Hepatocyte (in vitro differentiated cells): Measurements from ENCODE around the gene SLC9C2. TPM values are rescaled to one million over a fixed set of nuclear protein-coding genes. Genes with fewer than 3 reads are reported as not detected.

Experiments
- DNase-seq: peaks from one replicate; pipeline ENCODE4 v3.0.0-alpha.2; 2016; ENCODE audit warnings: low spot score
- H2AFZ ChIP-seq: fragments of 200-600 bp; sonication (generic); 2 replicates; pipeline ENCODE4 v1.6.0; 2016; ENCODE audit warnings: antibody characterized with exemption, mild to moderate bottlenecking
- H3K27ac ChIP-seq: fragments of 200-600 bp; sonication (generic); 2 replicates; pipeline ENCODE4 v1.5.1; 2016; ENCODE audit warnings: mild to moderate bottlenecking
- H3K27me3 ChIP-seq: fragments of 200-600 bp; sonication (generic); 2 replicates; pipeline ENCODE4 v1.6.1; 2016
- H3K36me3 ChIP-seq: fragments of 200-600 bp; sonication (generic); replicated peaks from 2 replicates; pipeline ENCODE4 v1.5.1; 2016; ENCODE audit warnings: low read depth; ENCODE audit not compliant: insufficient read depth
- H3K4me1 ChIP-seq: fragments of 200-600 bp; sonication (generic); 2 replicates; pipeline ENCODE4 v1.5.1; 2016; ENCODE audit warnings: mild to moderate bottlenecking, moderate library complexity; ENCODE audit not compliant: insufficient read depth
- H3K4me2 ChIP-seq: fragments of 200-600 bp; sonication (generic); 2 replicates; pipeline ENCODE4 v1.6.0; 2016
- H3K4me3 ChIP-seq: fragments of 200-600 bp; sonication (generic); 2 replicates; pipeline ENCODE4 v1.5.1; 2016; ENCODE audit warnings: mild to moderate bottlenecking
- H3K79me2 ChIP-seq: fragments of 200-600 bp; sonication (generic); 2 replicates; pipeline ENCODE4 v1.6.0; 2017; ENCODE audit warnings: mild to moderate bottlenecking
- H3K9me2 ChIP-seq: fragments of 200-600 bp; sonication (generic); replicated peaks from 2 replicates; pipeline ENCODE4 v1.6.0; 2017; ENCODE audit warnings: mild to moderate bottlenecking; ENCODE audit not compliant: insufficient read depth
- H3K9me3 ChIP-seq: fragments of 200-600 bp; sonication (generic); 2 replicates; pipeline ENCODE4 v1.5.1; 2016; ENCODE audit warnings: low read depth, mild to moderate bottlenecking
- H4K20me1 ChIP-seq: fragments of 200-600 bp; sonication (generic); 2 replicates; pipeline ENCODE4 v1.6.0; 2016; ENCODE audit warnings: mild to moderate bottlenecking; ENCODE audit not compliant: insufficient read depth, poor library complexity, severe bottlenecking
- EZH2 ChIP-seq: fragments of 200-600 bp; sonication (generic); IDR thresholded peaks from 2 replicates; pipeline ENCODE4 v1.6.1; 2016; ENCODE audit warnings: antibody characterized with exemption, mild to moderate bottlenecking, borderline replicate concordance
- EZH2phosphoT487 ChIP-seq: fragments of 200-600 bp; sonication (generic); IDR thresholded peaks from one replicate; pipeline ENCODE4 v1.6.1; 2018; ENCODE audit warnings: antibody characterized with exemption, mild to moderate bottlenecking, low read depth, moderate library complexity; ENCODE audit not compliant: unreplicated experiment, severe bottlenecking
- WGBS: methylation state at CpG from one replicate; pipeline ENCODE4 v1.1.6; 2016; ENCODE audit warnings: low lambda C conversion rate; ENCODE audit errors: missing lambda C conversion rate; 5-methylcytosine and 5-hydroxymethylcytosine counted together
- polyA plus RNA-seq: library from polyadenylated mRNA; unstranded; fragments of >200 nt; fragmentation: Nextera tagmentation; extraction: Ambion mirVana; gene quantifications from 2 replicates; pipeline ENCODE4 v1.2.1, GENCODE V29; 2016
- total RNA-seq: library from RNA; depleted of rRNA; stranded (reverse); fragments of >200 nt; gene quantifications from 2 replicates; pipeline ENCODE4 v1.2.3, GENCODE V29; 2014
- TF ChIP-seq, protein P1 (sequence below): fragments of 200-600 bp; sonication (generic); IDR thresholded peaks from 2 replicates; pipeline ENCODE4 v1.5.1; 2016; ENCODE audit warnings: antibody characterized with exemption, mild to moderate bottlenecking; ENCODE audit not compliant: poor library complexity

The SLC9C2 gene
- total and polyA plus RNA-seq, 2 experiments from 2014 or later: 0.77 to 1.1 TPM

DNA sequence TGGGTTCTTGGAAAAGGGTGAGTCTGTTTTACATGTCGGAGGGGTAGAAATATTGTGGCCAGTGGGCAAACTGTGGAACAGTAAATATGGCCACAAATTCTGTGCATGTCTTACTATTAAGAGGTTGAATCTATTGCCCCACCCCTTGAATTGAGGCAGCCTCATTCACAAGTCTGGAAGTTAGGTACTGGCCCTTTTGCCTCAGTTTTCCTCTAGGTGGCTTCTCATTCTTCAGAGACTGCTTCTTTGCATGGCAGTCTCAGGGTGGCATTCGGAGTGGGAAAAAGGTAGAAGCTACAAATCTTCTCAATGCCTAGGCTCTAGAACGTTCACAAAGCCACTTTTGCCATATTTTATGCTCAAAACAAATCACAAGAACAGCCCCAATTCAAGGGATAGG, 57.2 kb downstream of the SLC9C2 start:
- Histone ChIP-seq H3K9me3 (no peaks in the 10 kb centered on the region), H3K27me3 (no peaks in the 10 kb centered on the region), H3K27ac (no peak overlapping the region), H3K9me2 (no peaks in the 10 kb centered on the region), H4K20me1 (no peaks in the 10 kb centered on the region), H3K79me2 (no peaks in the 10 kb centered on the region), H3K4me1 (no peaks in the 10 kb centered on the region), H3K4me2 (no peak overlapping the region), H3K4me3 (no peak overlapping the region), H3K36me3 (no peaks in the 10 kb centered on the region), H2AFZ (no peak overlapping the region)
- TF ChIP-seq, protein P1, sequence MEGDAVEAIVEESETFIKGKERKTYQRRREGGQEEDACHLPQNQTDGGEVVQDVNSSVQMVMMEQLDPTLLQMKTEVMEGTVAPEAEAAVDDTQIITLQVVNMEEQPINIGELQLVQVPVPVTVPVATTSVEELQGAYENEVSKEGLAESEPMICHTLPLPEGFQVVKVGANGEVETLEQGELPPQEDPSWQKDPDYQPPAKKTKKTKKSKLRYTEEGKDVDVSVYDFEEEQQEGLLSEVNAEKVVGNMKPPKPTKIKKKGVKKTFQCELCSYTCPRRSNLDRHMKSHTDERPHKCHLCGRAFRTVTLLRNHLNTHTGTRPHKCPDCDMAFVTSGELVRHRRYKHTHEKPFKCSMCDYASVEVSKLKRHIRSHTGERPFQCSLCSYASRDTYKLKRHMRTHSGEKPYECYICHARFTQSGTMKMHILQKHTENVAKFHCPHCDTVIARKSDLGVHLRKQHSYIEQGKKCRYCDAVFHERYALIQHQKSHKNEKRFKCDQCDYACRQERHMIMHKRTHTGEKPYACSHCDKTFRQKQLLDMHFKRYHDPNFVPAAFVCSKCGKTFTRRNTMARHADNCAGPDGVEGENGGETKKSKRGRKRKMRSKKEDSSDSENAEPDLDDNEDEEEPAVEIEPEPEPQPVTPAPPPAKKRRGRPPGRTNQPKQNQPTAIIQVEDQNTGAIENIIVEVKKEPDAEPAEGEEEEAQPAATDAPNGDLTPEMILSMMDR: no peak
- DNase-seq: no peak
- WGBS: 83% methylated on average over 3 of the region's 3 CpGs

GRCh38 chr1:173536223-173536622, 66.6 kb downstream of the SLC9C2 start:
- no peak overlapping the region for H3K27ac ChIP-seq
- no peak overlapping the region for H3K4me3 ChIP-seq
- no peak for TF ChIP-seq EZH2phosphoT487
- TF ChIP-seq, protein P1: no peak
- TF ChIP-seq EZH2: no peak
- no peaks in the 10 kb centered on the region for H3K9me3 ChIP-seq
- H3K79me2 ChIP-seq: no peaks in the 10 kb centered on the region
- H3K9me2 ChIP-seq: no peaks in the 10 kb centered on the region
- H3K4me1 ChIP-seq: no peaks in the 10 kb centered on the region
- H4K20me1 ChIP-seq: no peaks in the 10 kb centered on the region
- H3K36me3 ChIP-seq: no peaks in the 10 kb centered on the region
- no peak for DNase-seq
- no peak overlapping the region for H2AFZ ChIP-seq
- H3K27me3 ChIP-seq: no peaks in the 10 kb centered on the region
- H3K4me2 ChIP-seq: no peak overlapping the region

DNA sequence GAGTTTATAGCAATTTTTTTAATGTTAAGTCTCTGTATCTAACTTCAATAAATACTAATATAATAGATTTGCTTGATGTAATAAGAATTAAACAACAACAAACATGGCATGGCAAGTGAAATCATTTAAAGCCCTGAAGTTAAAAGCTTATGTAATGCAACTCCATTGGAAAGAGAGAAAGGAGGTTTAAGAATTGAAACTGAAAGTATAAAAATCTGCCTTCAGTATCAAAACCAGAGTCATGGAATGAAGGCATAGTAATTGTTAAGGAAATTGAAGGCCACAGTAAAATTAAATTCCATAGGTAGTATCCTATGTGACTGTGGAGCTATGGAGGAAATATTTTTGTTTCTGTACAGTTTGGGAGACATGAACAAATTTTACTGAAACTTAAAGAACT, 70.6 kb downstream of the SLC9C2 start:
- Histone ChIP-seq H3K4me2 (no peak overlapping the region), H3K27me3 (no peaks in the 10 kb centered on the region), H3K4me1 (no peaks in the 10 kb centered on the region), H3K9me3 (no peaks in the 10 kb centered on the region), H2AFZ (peak overlapping the region; percentile 25), H3K4me3 (no peak overlapping the region), H3K9me2 (no peaks in the 10 kb centered on the region), H4K20me1 (no peaks in the 10 kb centered on the region), H3K27ac (no peak overlapping the region), H3K79me2 (no peaks in the 10 kb centered on the region), H3K36me3 (no peaks in the 10 kb centered on the region)
- no peak for DNase-seq
- TF ChIP-seq EZH2phosphoT487 (no peak), EZH2 (no peak)
- TF ChIP-seq, protein P1: no peak
